A673 (cell line): ENCODE results near the gene SPATA6L.

Experiments
- EZH2 ChIP-seq: fragments of 200-600 bp; sonication (generic); IDR thresholded peaks from 2 replicates; pipeline ENCODE4 v1.6.1; 2017; ENCODE audit warnings: borderline replicate concordance, low read depth, mild to moderate bottlenecking, mixed read lengths, antibody characterized with exemption, low read length; ENCODE audit not compliant: poor library complexity, severe bottlenecking
- TF ChIP-seq, protein P1 (sequence below): fragments of 300-800, 200-600 bp; sonication (generic); conservative IDR thresholded peaks from 2 replicates; pipeline ENCODE4 v1.5.1; 2017; ENCODE audit warnings: low read depth, mild to moderate bottlenecking, antibody characterized with exemption, low read length, moderate library complexity, mixed read lengths

DNA sequence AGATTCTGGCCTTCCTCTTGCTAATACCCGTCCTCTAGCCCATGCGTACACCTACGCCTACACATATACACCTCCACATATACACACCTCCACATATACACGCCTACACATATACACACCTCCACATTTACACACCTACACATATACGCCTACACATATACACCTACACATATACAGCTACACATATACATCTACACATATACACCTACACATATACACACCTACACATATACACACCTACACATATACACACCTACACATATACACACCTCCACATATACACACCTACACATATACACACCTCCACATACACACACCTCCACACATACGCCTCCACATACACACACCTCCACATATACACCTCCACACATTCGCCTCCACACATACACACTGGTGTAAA lies 47.6 kb upstream of the SPATA6L start:
- TF ChIP-seq, protein P1, sequence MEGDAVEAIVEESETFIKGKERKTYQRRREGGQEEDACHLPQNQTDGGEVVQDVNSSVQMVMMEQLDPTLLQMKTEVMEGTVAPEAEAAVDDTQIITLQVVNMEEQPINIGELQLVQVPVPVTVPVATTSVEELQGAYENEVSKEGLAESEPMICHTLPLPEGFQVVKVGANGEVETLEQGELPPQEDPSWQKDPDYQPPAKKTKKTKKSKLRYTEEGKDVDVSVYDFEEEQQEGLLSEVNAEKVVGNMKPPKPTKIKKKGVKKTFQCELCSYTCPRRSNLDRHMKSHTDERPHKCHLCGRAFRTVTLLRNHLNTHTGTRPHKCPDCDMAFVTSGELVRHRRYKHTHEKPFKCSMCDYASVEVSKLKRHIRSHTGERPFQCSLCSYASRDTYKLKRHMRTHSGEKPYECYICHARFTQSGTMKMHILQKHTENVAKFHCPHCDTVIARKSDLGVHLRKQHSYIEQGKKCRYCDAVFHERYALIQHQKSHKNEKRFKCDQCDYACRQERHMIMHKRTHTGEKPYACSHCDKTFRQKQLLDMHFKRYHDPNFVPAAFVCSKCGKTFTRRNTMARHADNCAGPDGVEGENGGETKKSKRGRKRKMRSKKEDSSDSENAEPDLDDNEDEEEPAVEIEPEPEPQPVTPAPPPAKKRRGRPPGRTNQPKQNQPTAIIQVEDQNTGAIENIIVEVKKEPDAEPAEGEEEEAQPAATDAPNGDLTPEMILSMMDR = no peak
- TF ChIP-seq EZH2 = no peak
